ENCODE data around the gene BEST3.

GRCh38 chr12:69698769-69699540, at the start of gene BEST3:
- no peak for TF ChIP-seq CTCF (IDR thresholded peaks at IDR 0.05)
- TF ChIP-seq IRF2 (CRISPR knock-in tag; IDR thresholded peaks at IDR 0.05; ENCODE audit: borderline replicate concordance, low read depth) = no peak
- TF ChIP-seq USF2 (CRISPR knock-in tag; IDR thresholded peaks at IDR 0.05) = no peak
- TF ChIP-seq TEAD1 (CRISPR knock-in tag; IDR thresholded peaks at IDR 0.05) = no peak
- TF ChIP-seq FOXJ3 (CRISPR knock-in tag; IDR thresholded peaks at IDR 0.05; ENCODE audit: borderline replicate concordance) = no peak
- no peak for TF ChIP-seq CREB1 (CRISPR knock-in tag; IDR thresholded peaks at IDR 0.05)
- TF ChIP-seq ZNF532 (CRISPR knock-in tag; IDR thresholded peaks at IDR 0.05; ENCODE audit: borderline replicate concordance) = no peak
- no peak for TF ChIP-seq SMAD4 (CRISPR knock-in tag; IDR thresholded peaks at IDR 0.05)
- TF ChIP-seq ARID4B (CRISPR knock-in tag; IDR thresholded peaks at IDR 0.05; ENCODE audit: borderline replicate concordance) = no peak
- no peak for TF ChIP-seq MAX (CRISPR knock-in tag; IDR thresholded peaks at IDR 0.05)
- TF ChIP-seq ZNF317 (CRISPR knock-in tag; IDR thresholded peaks at IDR 0.05; ENCODE audit: borderline replicate concordance, low read depth) = no peak
- no peak for TF ChIP-seq NR2C2 (CRISPR knock-in tag; IDR thresholded peaks at IDR 0.05)
- TF ChIP-seq ZBTB43 (CRISPR knock-in tag; IDR thresholded peaks at IDR 0.05) = no peak
- TF ChIP-seq NFYB (CRISPR knock-in tag; conservative IDR thresholded peaks at IDR 0.05; ENCODE audit: low read depth) = no peak

Measured in WTC11 (cell line).